ENCODE results near the gene AOPEP. TPM values are rescaled to one million over a fixed set of nuclear protein-coding genes. Genes with fewer than 3 reads are reported as not detected.

Gene AOPEP
- total and polyA plus RNA-seq, 12 donors, result 110 to 250 (median 161) TPM

GRCh38 chr9:94892675-94893074 lies 166.2 kb downstream of the AOPEP start:
- peaks cover 0 to 3% (median 0%) of the 10 kb centered on the region in 9 donors for H3K4me1 ChIP-seq
- DNase-seq, result no peak
- H3K27ac ChIP-seq, result no peak overlapping the region
- H3K36me3 ChIP-seq, result no peaks in the 10 kb centered on the region
- no peaks in the 10 kb centered on the region for H3K27me3 ChIP-seq
- 100% methylated on average over 1 of the region's 1 CpG for WGBS, 2 donors
- ATAC-seq, result no peak
- H3K9me3 ChIP-seq, result peaks cover 0 to 18% (median 5%) of the 10 kb centered on the region in 11 donors
- intact Hi-C loops (cut with DNase I), result no loop called here
- no peak overlapping the region for H3K4me3 ChIP-seq
- TF ChIP-seq CTCF (IDR thresholded peaks at IDR 0.05), result no peak

- Histone ChIP-seq H3K4me1 (no peaks in the 10 kb centered on the region), H3K9me3 (peaks cover 0 to 18% (median 5%) of the 10 kb centered on the region in 11 donors), H3K4me3 (no peak overlapping the region), H3K27me3 (no peaks in the 10 kb centered on the region), H3K27ac (no peak overlapping the region), H3K36me3 (no peaks in the 10 kb centered on the region)
- no peak for TF ChIP-seq CTCF (IDR thresholded peaks at IDR 0.05)
- ATAC-seq, result no peak
- 65 to 76% methylated on average over 1 of the region's 1 CpG for WGBS, 2 donors
- intact Hi-C loops (cut with DNase I), result no loop called here
- no peak for DNase-seq
These were observed 167.7 kb downstream of the AOPEP start for GRCh38 chr9:94894094-94894699.

- peaks cover 0 to 12% (median 6%) of the 10 kb centered on the region in 9 donors for H3K4me1 ChIP-seq
- intact Hi-C loops (cut with DNase I), result no loop called here
- TF ChIP-seq CTCF (IDR thresholded peaks at IDR 0.05), result no peak
- H3K36me3 ChIP-seq, result no peaks in the 10 kb centered on the region
- H3K4me3 ChIP-seq, result no peak overlapping the region
- 64% methylated on average over 3 of the region's 3 CpGs for WGBS, 2 donors
- DNase-seq, result peak in 1 of 2 donors; percentile 0
- H3K27me3 ChIP-seq, result no peaks in the 10 kb centered on the region
- no peak for ATAC-seq
- H3K27ac ChIP-seq, result no peak overlapping the region
- H3K9me3 ChIP-seq, result peaks cover 0 to 12% (median 5%) of the 10 kb centered on the region in 11 donors
These were observed 169.2 kb downstream of the AOPEP start for GRCh38 chr9:94895668-94896067.

- ATAC-seq (no peak), DNase-seq (no peak)
- peaks cover 0 to 3% (median 0%) of the 10 kb centered on the region in 11 donors for H3K9me3 ChIP-seq
- H3K27ac ChIP-seq, result no peak overlapping the region
- no peaks in the 10 kb centered on the region for H3K27me3 ChIP-seq
- no peak overlapping the region for H3K4me3 ChIP-seq
- H3K4me1 ChIP-seq, result peaks cover 0 to 21% (median 13%) of the 10 kb centered on the region in 9 donors
- intact Hi-C loops (cut with DNase I), result no loop called here
- no peaks in the 10 kb centered on the region for H3K36me3 ChIP-seq
- WGBS, 2 donors, result 94 to 97% methylated on average over 3 of the region's 3 CpGs
- no peak for TF ChIP-seq CTCF (IDR thresholded peaks at IDR 0.05)
These were observed 170.0 kb downstream of the AOPEP start for GRCh38 chr9:94896512-94896911.
